ENCODE results near the gene ATP1A4. TPM values are rescaled to one million over a fixed set of nuclear protein-coding genes. Genes with fewer than 3 reads are reported as not detected.
A peak's percentile ranks its signal among the peaks of the same experiment; 100 is the strongest.

ATP1A4 gene
- total RNA-seq, 1 donor, result not detected

- no peak overlapping the region for H3K4me3 ChIP-seq (ENCODE audit: low read depth, low read length)
These were observed 17.4 kb downstream of the ATP1A4 start for GRCh38 chr1:160168609-160169369.

GRCh38 chr1:160169553-160170399 lies 18.4 kb downstream of the ATP1A4 start:
- H3K4me3 ChIP-seq (ENCODE audit: low read depth, low read length), result no peak overlapping the region
- DNase-seq (ENCODE audit: low read depth), result no peak
- TF ChIP-seq CTCF (IDR thresholded peaks at IDR 0.05; ENCODE audit: insufficient read depth, low read length), result no peak

More at GRCh38 chr1:160168609-160169369, 17.4 kb downstream of the ATP1A4 start:
- TF ChIP-seq CTCF (IDR thresholded peaks at IDR 0.05; ENCODE audit: insufficient read depth, low read length), result no peak
- no peak for DNase-seq (ENCODE audit: low read depth)

GRCh38 chr1:160171354-160171753 lies 20.0 kb downstream of the ATP1A4 start:
- peak; percentile 27 for DNase-seq (ENCODE audit: low read depth)
- TF ChIP-seq CTCF (IDR thresholded peaks at IDR 0.05; ENCODE audit: insufficient read depth, low read length), result no peak
- no peak overlapping the region for H3K4me3 ChIP-seq (ENCODE audit: low read depth, low read length)

GRCh38 chr1:160171980-160172379 lies 20.6 kb downstream of the ATP1A4 start:
- DNase-seq (ENCODE audit: low read depth), result peak; percentile 15
- H3K4me3 ChIP-seq (ENCODE audit: low read depth, low read length), result no peak overlapping the region
- no peak for TF ChIP-seq CTCF (IDR thresholded peaks at IDR 0.05; ENCODE audit: insufficient read depth, low read length)

- H3K4me3 ChIP-seq (ENCODE audit: low read depth, low read length), result no peak overlapping the region
- no peak for TF ChIP-seq CTCF (IDR thresholded peaks at IDR 0.05; ENCODE audit: insufficient read depth, low read length)
- no peak for DNase-seq (ENCODE audit: low read depth)
These were observed 25.8 kb downstream of the ATP1A4 start for GRCh38 chr1:160177231-160177630.

GRCh38 chr1:160177667-160178066 lies 26.3 kb downstream of the ATP1A4 start:
- no peak for TF ChIP-seq CTCF (IDR thresholded peaks at IDR 0.05; ENCODE audit: insufficient read depth, low read length)
- H3K4me3 ChIP-seq (ENCODE audit: low read depth, low read length), result no peak overlapping the region
- DNase-seq (ENCODE audit: low read depth), result no peak

All from fibroblast of the aortic adventitia (primary cell).